Peyer's patch (tissue), 4 donors: ENCODE data around the gene CCDC88C. TPM values are rescaled to one million over a fixed set of nuclear protein-coding genes. Genes with fewer than 3 reads are reported as not detected.

ENCODE experiments used
- DNase-seq, 3 donors: peaks; one replicate each; pipeline ENCODE4 v3.0.0-alpha.2; 2017 to 2019
- H3K27ac ChIP-seq, 4 donors: fragments of 200-600 bp; sonication (generic); one replicate each; pipeline ENCODE4 v1.5.1; 2016 to 2019
- H3K27me3 ChIP-seq, 2 donors: fragments of 200-600 bp; sonication (generic); one replicate each; pipeline ENCODE4 v1.5.1; 2019
- H3K36me3 ChIP-seq, 3 donors: fragments of 200-600 bp; sonication (generic); one replicate each; pipeline ENCODE4 v1.5.1; 2016 to 2019
- H3K4me1 ChIP-seq, 4 donors: fragments of 200-600 bp; sonication (generic); one replicate each; pipeline ENCODE4 v1.5.1; 2016 to 2019
- H3K4me3 ChIP-seq, 4 donors: fragments of 200-600 bp; sonication (generic); 1 replicate in 3 of 4; 2 replicates in 1 of 4; pipeline ENCODE4 v1.5.1; 2016 to 2019; ENCODE audit warnings: mild to moderate bottlenecking in 1 of 4
- H3K9me3 ChIP-seq, 4 donors: fragments of 200-600 bp; sonication (generic); one replicate each; pipeline ENCODE4 v1.5.1; 2016 to 2019; ENCODE audit warnings: mild to moderate bottlenecking in 1 of 4
- POLR2A ChIP-seq, 2 donors: fragments of 450-650 bp; IDR thresholded peaks; one replicate each; pipeline ENCODE4 v1.5.1; 2017; ENCODE audit warnings: antibody characterized with exemption in 2 of 2, mild to moderate bottlenecking in 2 of 2, moderate library complexity in 2 of 2
- total RNA-seq, 4 donors: library from RNA; depleted of rRNA; stranded (reverse); fragments of >200 nt; gene quantifications; one replicate each; pipeline ENCODE4 v1.1.0, GENCODE V29; 2016
- TF ChIP-seq, protein P1 (sequence below), 6 experiments: fragments of 450-650 bp in 4 of 6; fragments of 200-600 bp in 2 of 6; sonication (generic) in 1 of 6; IDR thresholded peaks; one replicate each; pipeline ENCODE4 v1.5.1; 2017 to 2019; ENCODE audit warnings: antibody characterized with exemption in 6 of 6, mild to moderate bottlenecking in 3 of 6, moderate library complexity in 1 of 6

CCDC88C gene
- total RNA-seq, 4 donors from 2014 or later = 18.9 to 189 (median 77.2) TPM

DNA sequence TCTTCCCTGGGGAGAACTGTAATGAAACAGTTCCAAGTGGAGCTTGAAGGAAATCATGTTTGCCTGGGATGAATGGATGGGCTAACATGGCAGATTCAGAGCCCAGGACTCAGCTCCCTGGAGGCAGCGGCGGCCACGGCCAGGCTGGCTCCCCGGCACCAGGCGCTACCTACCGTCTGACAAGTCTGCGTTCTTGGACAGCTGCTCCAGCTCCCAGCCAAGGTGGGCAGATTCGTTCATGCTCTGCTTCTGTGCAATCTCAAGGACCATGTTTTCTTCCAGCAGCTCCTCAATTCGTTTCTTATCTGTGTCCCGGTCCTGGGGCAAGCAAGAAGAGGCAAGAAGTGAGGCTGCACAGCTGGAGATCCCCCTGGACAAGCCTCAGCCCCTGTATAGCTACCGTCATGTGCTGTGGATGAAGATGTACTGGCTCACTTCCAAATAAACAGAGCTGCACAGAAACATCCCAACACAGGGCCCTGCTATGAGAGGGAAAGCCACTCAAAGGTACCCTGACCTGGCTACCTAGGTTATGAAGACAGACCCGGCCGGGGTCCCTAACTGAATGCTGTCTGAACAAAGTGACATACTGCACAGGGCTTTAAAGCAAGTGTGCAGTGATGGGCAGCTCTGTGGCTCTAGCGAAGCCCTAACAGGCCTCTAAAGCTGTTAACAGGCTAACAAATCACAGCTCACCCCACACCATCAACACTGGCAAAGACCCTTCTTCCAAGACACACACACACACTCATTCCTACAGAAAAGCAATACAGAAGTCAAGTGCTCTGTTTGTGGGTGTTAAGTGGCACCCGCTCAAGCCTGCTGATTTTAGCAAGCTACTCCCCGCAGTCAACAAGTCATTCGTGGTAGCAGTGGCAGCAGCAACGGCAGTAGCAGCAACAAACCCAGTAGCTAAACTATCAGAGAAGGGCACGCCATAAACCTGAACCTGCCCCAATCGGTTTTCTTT, 92.7 kb downstream of the CCDC88C start:
- no peak for DNase-seq
- no peak for TF ChIP-seq POLR2A (IDR thresholded peaks at IDR 0.05)
- TF ChIP-seq, protein P1, sequence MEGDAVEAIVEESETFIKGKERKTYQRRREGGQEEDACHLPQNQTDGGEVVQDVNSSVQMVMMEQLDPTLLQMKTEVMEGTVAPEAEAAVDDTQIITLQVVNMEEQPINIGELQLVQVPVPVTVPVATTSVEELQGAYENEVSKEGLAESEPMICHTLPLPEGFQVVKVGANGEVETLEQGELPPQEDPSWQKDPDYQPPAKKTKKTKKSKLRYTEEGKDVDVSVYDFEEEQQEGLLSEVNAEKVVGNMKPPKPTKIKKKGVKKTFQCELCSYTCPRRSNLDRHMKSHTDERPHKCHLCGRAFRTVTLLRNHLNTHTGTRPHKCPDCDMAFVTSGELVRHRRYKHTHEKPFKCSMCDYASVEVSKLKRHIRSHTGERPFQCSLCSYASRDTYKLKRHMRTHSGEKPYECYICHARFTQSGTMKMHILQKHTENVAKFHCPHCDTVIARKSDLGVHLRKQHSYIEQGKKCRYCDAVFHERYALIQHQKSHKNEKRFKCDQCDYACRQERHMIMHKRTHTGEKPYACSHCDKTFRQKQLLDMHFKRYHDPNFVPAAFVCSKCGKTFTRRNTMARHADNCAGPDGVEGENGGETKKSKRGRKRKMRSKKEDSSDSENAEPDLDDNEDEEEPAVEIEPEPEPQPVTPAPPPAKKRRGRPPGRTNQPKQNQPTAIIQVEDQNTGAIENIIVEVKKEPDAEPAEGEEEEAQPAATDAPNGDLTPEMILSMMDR (IDR thresholded peaks at IDR 0.05) = no peak
- Histone ChIP-seq H3K36me3 (peaks cover 0 to 32% (median 0%) of the 10 kb centered on the region in 3 donors), H3K27ac (peak overlapping the region; percentile 70 to 89 (median 80)), H3K4me3 (peak overlapping the region in 1 of 4 donors; percentile 36), H3K27me3 (no peaks in the 10 kb centered on the region), H3K4me1 (peaks cover 0 to 31% (median 13%) of the 10 kb centered on the region in 4 donors), H3K9me3 (no peaks in the 10 kb centered on the region)

DNA sequence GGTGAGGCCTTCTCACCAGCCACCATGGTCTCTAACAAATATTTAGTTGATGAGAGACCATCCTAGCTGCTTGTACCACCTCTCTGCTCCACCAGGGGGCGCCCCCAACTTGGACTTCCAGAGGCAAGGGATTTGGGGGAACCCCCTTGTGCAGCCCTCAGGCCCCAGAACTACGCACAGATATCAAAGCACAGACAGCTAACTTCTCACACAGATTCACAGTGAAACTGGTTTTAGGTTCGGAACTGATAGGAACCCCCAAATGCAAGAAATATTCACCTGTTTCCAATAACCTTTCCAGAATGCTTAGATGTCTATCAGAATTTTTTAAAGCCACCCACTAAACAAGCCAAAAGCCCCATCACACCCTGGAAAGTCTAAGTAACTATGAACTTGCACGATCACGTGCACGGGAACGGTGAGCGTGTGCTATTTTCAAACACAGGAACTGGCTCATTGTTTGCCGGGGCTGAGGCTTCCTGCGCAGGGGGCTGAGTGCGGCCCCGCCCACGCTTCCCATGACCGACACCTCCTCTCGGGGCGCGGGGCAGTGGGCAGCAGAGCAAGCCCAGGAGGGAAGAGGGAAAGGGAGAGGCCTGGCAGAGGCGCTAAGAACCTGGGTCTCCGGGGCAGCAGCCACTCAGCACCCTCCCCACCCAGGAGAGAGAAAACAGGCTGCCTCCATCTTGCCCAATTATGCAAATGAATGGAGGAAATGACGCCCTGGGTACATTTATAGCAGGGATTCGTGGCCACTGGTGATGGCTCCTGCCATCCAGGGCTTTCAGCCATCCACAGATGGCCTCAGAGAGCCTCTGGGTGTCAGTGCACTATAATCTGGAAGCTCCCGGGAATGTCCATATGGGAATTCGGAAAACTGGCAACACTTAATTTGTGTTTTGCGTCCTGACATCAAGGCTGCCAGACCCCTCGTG, 93.7 kb downstream of the CCDC88C start:
- H3K36me3 ChIP-seq = peaks cover 0 to 32% (median 0%) of the 10 kb centered on the region in 3 donors
- no peaks in the 10 kb centered on the region for H3K9me3 ChIP-seq
- peak overlapping the region; percentile 22 to 37 (median 34) for H3K4me3 ChIP-seq
- peak overlapping the region; percentile 70 to 89 (median 80) for H3K27ac ChIP-seq
- peaks cover 0 to 31% (median 13%) of the 10 kb centered on the region in 4 donors for H3K4me1 ChIP-seq
- TF ChIP-seq, protein P1 (IDR thresholded peaks at IDR 0.05) = peak; percentile 95 to 97 (median 95)
- TF ChIP-seq POLR2A (IDR thresholded peaks at IDR 0.05) = peak in 1 of 2 donors; percentile 12
- DNase-seq = peak; percentile 89 to 96 (median 94)
- H3K27me3 ChIP-seq = no peaks in the 10 kb centered on the region

DNA sequence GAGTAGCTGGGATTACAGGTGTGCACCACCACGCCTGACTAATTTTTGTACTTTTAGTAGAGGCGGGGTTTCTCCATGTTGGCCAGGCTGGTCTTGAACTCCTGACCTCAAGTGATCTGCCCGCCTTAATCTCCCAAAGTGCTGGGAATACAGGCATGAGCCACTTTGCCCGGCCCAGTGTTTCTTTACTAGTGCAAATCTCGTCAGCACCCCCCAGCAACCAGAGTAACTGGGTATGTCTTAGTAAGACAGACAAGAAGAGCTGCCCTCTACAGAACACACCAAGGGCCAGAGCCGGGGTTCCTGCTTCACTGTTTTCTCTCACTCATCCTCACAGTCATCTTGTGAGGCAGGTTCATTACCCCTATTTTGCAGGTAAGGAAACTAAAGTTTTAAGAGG, 94.6 kb downstream of the CCDC88C start:
- Histone ChIP-seq H3K9me3 (no peaks in the 10 kb centered on the region), H3K27ac (peak overlapping the region; percentile 70 to 89 (median 80)), H3K4me3 (no peak overlapping the region), H3K4me1 (peaks cover 0 to 31% (median 17%) of the 10 kb centered on the region in 4 donors), H3K36me3 (peaks cover 0 to 32% (median 0%) of the 10 kb centered on the region in 3 donors), H3K27me3 (no peaks in the 10 kb centered on the region)
- TF ChIP-seq, protein P1 (IDR thresholded peaks at IDR 0.05) = no peak
- no peak for TF ChIP-seq POLR2A (IDR thresholded peaks at IDR 0.05)
- no peak for DNase-seq

DNA sequence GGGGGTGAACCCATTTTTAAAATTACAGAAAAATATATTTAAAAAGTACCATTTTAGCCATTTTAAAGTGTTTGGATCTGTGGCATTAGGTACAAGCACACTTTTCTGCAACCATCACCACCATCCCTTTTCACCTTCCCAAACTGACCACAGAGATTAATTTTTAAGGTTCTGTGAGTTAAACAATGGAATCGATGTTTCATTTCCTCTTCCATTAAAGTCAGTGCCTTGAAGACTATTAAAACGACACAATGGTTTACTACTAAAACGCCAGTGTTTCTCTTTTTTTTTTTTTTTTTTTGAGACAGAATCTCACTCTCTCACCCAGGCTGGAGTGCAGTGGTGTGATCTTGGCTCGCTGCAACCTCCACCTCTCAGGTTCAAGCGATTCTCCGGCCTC, 95.0 kb downstream of the CCDC88C start:
- Histone ChIP-seq H3K9me3 (no peaks in the 10 kb centered on the region), H3K36me3 (peaks cover 0 to 32% (median 0%) of the 10 kb centered on the region in 3 donors), H3K27ac (peak overlapping the region in 1 of 4 donors; percentile 85), H3K4me3 (no peak overlapping the region), H3K27me3 (no peaks in the 10 kb centered on the region), H3K4me1 (peaks cover 0 to 34% (median 21%) of the 10 kb centered on the region in 4 donors)
- no peak for TF ChIP-seq POLR2A (IDR thresholded peaks at IDR 0.05)
- TF ChIP-seq, protein P1 (IDR thresholded peaks at IDR 0.05) = no peak
- no peak for DNase-seq

DNA sequence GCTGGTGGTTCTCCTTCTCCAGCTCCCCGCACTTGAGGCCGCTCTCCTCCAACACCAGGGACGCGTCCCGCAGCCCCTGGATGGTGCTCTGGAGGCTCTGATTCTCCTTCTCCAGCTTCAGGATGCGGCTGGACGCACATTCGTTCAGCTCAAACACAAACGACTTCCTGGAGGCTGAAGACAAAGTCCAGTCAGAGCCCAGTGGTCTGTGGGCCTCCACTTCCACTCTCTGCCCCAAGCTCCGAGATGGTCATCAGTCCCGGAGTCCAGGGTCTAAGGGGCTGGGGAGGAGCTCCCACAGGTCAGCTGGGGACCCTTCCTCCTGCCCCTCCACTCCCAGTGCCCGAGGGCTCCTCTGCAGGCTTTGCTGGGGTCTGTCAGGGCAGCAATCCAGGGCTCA, 96.5 kb downstream of the CCDC88C start:
- TF ChIP-seq POLR2A (IDR thresholded peaks at IDR 0.05) = no peak
- TF ChIP-seq, protein P1 (IDR thresholded peaks at IDR 0.05) = no peak
- peak overlapping the region in 1 of 4 donors; percentile 36 for H3K27ac ChIP-seq
- no peak overlapping the region for H3K4me3 ChIP-seq
- no peaks in the 10 kb centered on the region for H3K9me3 ChIP-seq
- no peaks in the 10 kb centered on the region for H3K27me3 ChIP-seq
- peaks cover 0 to 32% (median 0%) of the 10 kb centered on the region in 3 donors for H3K36me3 ChIP-seq
- peaks cover 8 to 40% (median 35%) of the 10 kb centered on the region in 4 donors for H3K4me1 ChIP-seq
- no peak for DNase-seq
